Smooth muscle cell (in vitro differentiated cells): Measurements from ENCODE around the gene CCDC71. TPM values are rescaled to one million over a fixed set of nuclear protein-coding genes. Genes with fewer than 3 reads are reported as not detected.

Source experiments
- DNase-seq: peaks from one replicate; lab custom pipeline; 2025; ENCODE audit not compliant: unreplicated experiment; lab: John Stamatoyannopoulos, UW
- H2AFZ ChIP-seq: fragments of 200-600 bp; sonication (generic); 2 replicates; pipeline ENCODE4 v1.6.0; 2016; ENCODE audit warnings: antibody characterized with exemption, low read depth, mild to moderate bottlenecking
- H3F3A ChIP-seq: fragments of 200-600 bp; sonication (generic); 2 replicates; pipeline ENCODE4 v1.6.0; 2017; ENCODE audit warnings: antibody characterized with exemption, low read depth
- H3K27ac ChIP-seq: fragments of 200-600 bp; sonication (generic); 2 replicates; pipeline ENCODE4 v1.5.1; 2016; ENCODE audit warnings: low read depth, mild to moderate bottlenecking
- H3K27me3 ChIP-seq: fragments of 200-600 bp; sonication (generic); 2 replicates; pipeline ENCODE4 v1.6.1; 2016; ENCODE audit warnings: low read depth, mild to moderate bottlenecking
- H3K36me3 ChIP-seq: fragments of 200-600 bp; sonication (generic); 2 replicates; pipeline ENCODE4 v1.5.1; 2016; ENCODE audit warnings: low read depth
- H3K4me1 ChIP-seq: fragments of 200-600 bp; sonication (generic); 2 replicates; pipeline ENCODE4 v1.5.1; 2016; ENCODE audit warnings: low read depth
- H3K4me2 ChIP-seq: fragments of 200-600 bp; sonication (generic); 2 replicates; pipeline ENCODE4 v1.6.0; 2016; ENCODE audit warnings: mild to moderate bottlenecking
- H3K4me3 ChIP-seq: fragments of 200-600 bp; sonication (generic); 2 replicates; pipeline ENCODE4 v1.5.1; 2016; ENCODE audit warnings: mild to moderate bottlenecking
- H3K79me2 ChIP-seq: fragments of 200-600 bp; sonication (generic); 2 replicates; pipeline ENCODE4 v1.6.0; 2016; ENCODE audit warnings: low read depth, mild to moderate bottlenecking
- H3K9ac ChIP-seq: fragments of 200-600 bp; sonication (generic); 2 replicates; pipeline ENCODE4 v1.6.0; 2016; ENCODE audit warnings: low read depth
- H3K9me3 ChIP-seq: fragments of 200-600 bp; sonication (generic); replicated peaks from 2 replicates; pipeline ENCODE4 v1.5.1; 2016; ENCODE audit warnings: low read depth
- H4K20me1 ChIP-seq: fragments of 200-600 bp; sonication (generic); 2 replicates; pipeline ENCODE4 v1.6.0; 2016; ENCODE audit warnings: low read depth
- WGBS: methylation state at CpG from one replicate; pipeline ENCODE4 v1.1.7; 2016; ENCODE audit warnings: low lambda C conversion rate; 5-methylcytosine and 5-hydroxymethylcytosine counted together
- polyA plus RNA-seq: library from polyadenylated mRNA; unstranded; fragments of >200 nt; fragmentation: Nextera tagmentation; extraction: Ambion mirVana; gene quantifications from 2 replicates; pipeline ENCODE4 v1.2.1, GENCODE V29; 2016
- total RNA-seq: library from RNA; depleted of rRNA; stranded (reverse); fragments of >200 nt; gene quantifications from 2 replicates; pipeline ENCODE4 v1.2.3, GENCODE V29; 2014
- TF ChIP-seq, protein P1 (sequence below): fragments of 200-600 bp; sonication (generic); IDR thresholded peaks from 2 replicates; pipeline ENCODE4 v1.5.1; 2017; ENCODE audit warnings: borderline replicate concordance, mild to moderate bottlenecking, antibody characterized with exemption; ENCODE audit not compliant: insufficient read depth, poor library complexity, severe bottlenecking

CCDC71 gene
- total and polyA plus RNA-seq, 2 experiments from 2014 or later: 0.59 to 33.8 TPM

DNA sequence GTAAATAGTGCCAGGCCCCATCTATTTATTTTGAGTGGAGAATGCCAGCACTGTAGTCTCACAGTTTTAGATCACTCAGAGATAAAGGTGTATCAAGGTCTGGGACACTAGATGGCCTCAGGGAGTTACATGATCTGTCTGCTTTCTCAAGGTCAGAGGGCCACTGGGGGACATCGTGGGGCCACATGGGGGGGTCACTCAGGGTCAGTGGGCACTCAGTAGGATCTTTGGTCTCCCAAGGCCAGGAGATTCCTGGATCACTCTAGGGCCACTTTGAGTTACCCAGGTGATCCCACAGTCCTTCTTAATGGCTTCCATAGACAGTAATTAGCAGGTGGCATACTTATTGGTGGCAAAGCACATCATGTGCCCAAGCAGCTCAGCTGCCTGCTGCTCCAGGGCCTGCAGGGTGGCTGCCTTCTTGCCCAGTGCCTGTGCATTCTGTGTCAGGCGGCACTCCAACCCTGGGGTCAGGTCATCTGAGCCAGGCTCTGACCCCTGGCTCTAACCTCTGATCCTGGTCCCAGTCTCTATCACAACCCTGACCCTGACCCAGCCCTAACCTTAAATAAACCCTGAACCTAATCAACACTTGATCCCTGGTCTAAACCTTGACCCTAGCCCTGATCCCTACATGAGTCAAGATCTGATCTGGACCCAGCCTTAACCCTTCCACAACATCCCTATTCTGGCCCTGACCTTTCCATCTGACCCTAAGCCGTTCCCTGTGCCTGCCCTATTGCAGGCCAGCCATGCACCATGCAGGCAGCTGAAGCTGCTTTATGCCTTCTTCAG is 31.5 kb downstream of the CCDC71 start:
- H4K20me1 ChIP-seq: peaks cover 4% of the 10 kb centered on the region
- H3K79me2 ChIP-seq: peaks cover 30% of the 10 kb centered on the region
- no peak overlapping the region for H3K9ac ChIP-seq
- peak overlapping the region; percentile 86 for H3K4me3 ChIP-seq
- H3F3A ChIP-seq: no peaks in the 10 kb centered on the region
- no peaks in the 10 kb centered on the region for H3K9me3 ChIP-seq
- no peaks in the 10 kb centered on the region for H3K36me3 ChIP-seq
- H3K27me3 ChIP-seq: no peaks in the 10 kb centered on the region
- H3K27ac ChIP-seq: no peak overlapping the region
- 86% methylated on average over 3 of the region's 3 CpGs for WGBS
- H2AFZ ChIP-seq: no peak overlapping the region
- TF ChIP-seq, protein P1, sequence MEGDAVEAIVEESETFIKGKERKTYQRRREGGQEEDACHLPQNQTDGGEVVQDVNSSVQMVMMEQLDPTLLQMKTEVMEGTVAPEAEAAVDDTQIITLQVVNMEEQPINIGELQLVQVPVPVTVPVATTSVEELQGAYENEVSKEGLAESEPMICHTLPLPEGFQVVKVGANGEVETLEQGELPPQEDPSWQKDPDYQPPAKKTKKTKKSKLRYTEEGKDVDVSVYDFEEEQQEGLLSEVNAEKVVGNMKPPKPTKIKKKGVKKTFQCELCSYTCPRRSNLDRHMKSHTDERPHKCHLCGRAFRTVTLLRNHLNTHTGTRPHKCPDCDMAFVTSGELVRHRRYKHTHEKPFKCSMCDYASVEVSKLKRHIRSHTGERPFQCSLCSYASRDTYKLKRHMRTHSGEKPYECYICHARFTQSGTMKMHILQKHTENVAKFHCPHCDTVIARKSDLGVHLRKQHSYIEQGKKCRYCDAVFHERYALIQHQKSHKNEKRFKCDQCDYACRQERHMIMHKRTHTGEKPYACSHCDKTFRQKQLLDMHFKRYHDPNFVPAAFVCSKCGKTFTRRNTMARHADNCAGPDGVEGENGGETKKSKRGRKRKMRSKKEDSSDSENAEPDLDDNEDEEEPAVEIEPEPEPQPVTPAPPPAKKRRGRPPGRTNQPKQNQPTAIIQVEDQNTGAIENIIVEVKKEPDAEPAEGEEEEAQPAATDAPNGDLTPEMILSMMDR: no peak
- peak overlapping the region; percentile 97 for H3K4me2 ChIP-seq
- H3K4me1 ChIP-seq: peaks cover 14% of the 10 kb centered on the region
- no peak for DNase-seq

DNA sequence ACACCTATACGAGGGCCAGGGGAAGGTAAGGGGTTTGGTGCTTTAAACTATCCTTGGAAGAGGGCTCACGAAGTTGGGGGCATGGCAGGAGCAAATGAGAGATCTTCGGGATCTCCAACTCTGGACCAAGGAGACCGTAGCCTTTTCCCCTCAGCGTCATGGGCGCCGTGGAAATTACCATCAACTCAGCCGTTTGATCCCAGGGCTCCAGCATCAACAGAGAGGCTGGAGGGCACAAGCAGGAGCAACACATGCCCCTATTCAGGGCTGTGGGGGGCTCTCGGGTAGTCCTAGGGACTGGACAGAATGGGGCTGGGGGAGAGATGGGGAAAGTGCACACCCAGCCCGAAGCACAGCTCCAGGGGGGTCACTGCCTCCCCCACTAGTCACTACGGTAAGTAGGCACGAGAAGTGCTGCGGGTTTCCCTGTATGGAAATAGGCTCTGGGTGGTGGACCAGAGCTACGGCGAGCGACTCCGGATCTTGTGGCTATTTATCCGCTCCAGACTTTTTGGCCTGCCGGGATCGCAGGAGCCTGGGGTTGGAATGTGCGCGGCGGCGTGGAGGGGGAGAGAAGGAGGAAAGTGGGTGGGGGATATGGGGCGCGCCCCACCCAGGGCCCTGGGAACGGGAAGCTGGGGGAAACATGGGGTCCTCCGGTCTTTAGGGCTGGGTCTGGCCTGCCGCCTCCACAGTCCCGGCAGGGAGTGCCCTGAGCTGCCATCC is 32.7 kb downstream of the CCDC71 start:
- no peaks in the 10 kb centered on the region for H3K36me3 ChIP-seq
- peak overlapping the region; percentile 97 for H2AFZ ChIP-seq
- H3F3A ChIP-seq: no peaks in the 10 kb centered on the region
- peak overlapping the region; percentile 75 for H3K27ac ChIP-seq
- peak overlapping the region; percentile 86 for H3K4me3 ChIP-seq
- peaks cover 14% of the 10 kb centered on the region for H3K4me1 ChIP-seq
- peak overlapping the region; percentile 97 for H3K4me2 ChIP-seq
- H3K79me2 ChIP-seq: peaks cover 37% of the 10 kb centered on the region
- WGBS: under 1% methylated on average over 24 of the region's 30 CpGs
- TF ChIP-seq, protein P1: no peak
- peaks cover 4% of the 10 kb centered on the region for H4K20me1 ChIP-seq
- no peaks in the 10 kb centered on the region for H3K27me3 ChIP-seq
- no peaks in the 10 kb centered on the region for H3K9me3 ChIP-seq
- DNase-seq: peak; percentile 58
- H3K9ac ChIP-seq: peak overlapping the region; percentile 74

DNA sequence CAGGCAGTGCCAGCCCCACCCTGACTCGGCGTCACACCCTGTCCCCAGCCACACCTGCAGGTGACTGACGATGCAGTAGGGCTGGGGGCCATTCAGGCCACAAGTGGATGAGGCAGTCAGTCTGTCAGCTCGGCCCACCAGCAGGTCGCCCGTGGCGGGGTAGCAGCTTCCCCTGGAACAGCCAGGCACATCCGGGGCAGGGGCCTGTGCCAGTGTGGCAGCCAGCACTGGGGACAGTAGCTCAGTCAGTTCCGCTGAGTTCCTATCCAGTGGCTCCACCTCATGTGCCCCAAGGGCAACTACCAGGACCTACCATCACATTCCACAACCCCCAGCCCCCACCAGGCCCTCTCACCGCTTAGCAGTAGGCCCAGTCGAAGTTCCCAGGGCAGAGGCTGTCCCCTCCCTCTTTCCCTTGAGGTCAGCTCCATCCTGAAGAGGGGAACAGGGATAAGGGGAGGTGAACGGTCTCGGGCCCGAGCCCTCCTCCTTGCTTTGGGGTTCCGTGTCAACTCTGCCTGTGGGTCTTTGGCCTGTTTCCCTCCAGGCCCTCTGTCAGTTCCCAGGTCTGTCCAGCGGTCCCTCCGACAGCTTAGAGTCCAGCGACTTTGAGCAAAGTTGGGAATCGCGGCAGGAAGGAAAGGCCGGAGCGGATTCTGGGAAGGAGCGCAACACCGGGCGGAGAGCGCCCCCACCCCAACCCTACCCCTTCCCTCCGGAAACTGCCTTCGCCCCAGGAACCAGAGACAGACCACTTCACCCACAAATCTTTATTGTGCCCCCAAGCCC is 33.5 kb downstream of the CCDC71 start, which contains the start of gene LAMB2:
LAMB2 (minus strand) TSS at position 614 of the 789 bp plus-strand sequence; CDS start at position 431, 183 bp downstream.
- no peaks in the 10 kb centered on the region for H3K36me3 ChIP-seq
- WGBS: 3% methylated on average over 27 of the region's 28 CpGs
- peak; percentile 57 for DNase-seq
- peaks cover 14% of the 10 kb centered on the region for H3K4me1 ChIP-seq
- H3K9ac ChIP-seq: peak within 1 kb of the TSS; percentile 74
- peaks cover 4% of the 10 kb centered on the region for H4K20me1 ChIP-seq
- peak within 1 kb of the TSS; percentile 97 for H2AFZ ChIP-seq
- H3K27ac ChIP-seq: peak within 1 kb of the TSS; percentile 75
- H3K4me3 ChIP-seq: peak within 1 kb of the TSS; percentile 86
- TF ChIP-seq, protein P1: peak; percentile 7
- peaks cover 37% of the 10 kb centered on the region for H3K79me2 ChIP-seq
- H3K27me3 ChIP-seq: no peaks in the 10 kb centered on the region
- no peaks in the 10 kb centered on the region for H3F3A ChIP-seq
- no peaks in the 10 kb centered on the region for H3K9me3 ChIP-seq
- peak within 1 kb of the TSS; percentile 97 for H3K4me2 ChIP-seq
